H1 (cell line): ENCODE data around the gene PTPN18. TPM values are rescaled to one million over a fixed set of nuclear protein-coding genes. Genes with fewer than 3 reads are reported as not detected.

Experiments
- CTCF ChIA-PET: fragments of 300-600 bp; sonication (Branson Sonifier 250); formaldehyde crosslinking; loops from one replicate; lab custom pipeline; 2021; ENCODE audit not compliant: partially characterized antibody; lab: Charles Lee
- POLR2A ChIA-PET: fragments of 300-600 bp; sonication (Branson Sonifier 250); formaldehyde crosslinking; loops from one replicate; lab custom pipeline; 2021; ENCODE audit warnings: inconsistent platforms; ENCODE audit not compliant: partially characterized antibody; lab: Charles Lee
- DNase-seq, 2 experiments: peaks; one replicate each; pipeline versions ENCODE4 v3.0.0 to v3.0.0-alpha.2; 2010 to 2022; ENCODE audit warnings: low spot score in 2 of 2, low read depth in 1 of 2, mixed read lengths in 1 of 2
- FAIRE-seq: peaks from 2 replicates; lab custom pipeline; 2011; peaks lifted over from hg19 to GRCh38; lab: Jason Lieb, UNC
- H2AFZ ChIP-seq: 2 replicates; pipeline ENCODE4 v1.8.1; 2012; ENCODE audit warnings: low read length, inconsistent platforms
- H2AK5ac ChIP-seq: 2 replicates; pipeline ENCODE4 v1.6.1; 2013; ENCODE audit warnings: low read depth, low read length
- H2BK120ac ChIP-seq: replicated peaks from 2 replicates; pipeline ENCODE3; 2013; ENCODE audit warnings: low read depth, low read length, inconsistent platforms
- H2BK12ac ChIP-seq: 2 replicates; pipeline ENCODE4 v1.6.1; 2013; ENCODE audit warnings: low read depth, low read length
- H2BK15ac ChIP-seq: 2 replicates; pipeline ENCODE4 v1.6.1; 2013; ENCODE audit warnings: low read length
- H2BK20ac ChIP-seq: 2 replicates; pipeline ENCODE4 v1.6.1; 2013; ENCODE audit warnings: low read length
- H2BK5ac ChIP-seq: 2 replicates; pipeline ENCODE4 v1.6.1; 2013; ENCODE audit warnings: low read depth, low read length
- H3K14ac ChIP-seq: 2 replicates; pipeline ENCODE4 v1.6.1; 2013; ENCODE audit warnings: inconsistent platforms; ENCODE audit not compliant: insufficient read length
- H3K18ac ChIP-seq: 2 replicates; pipeline ENCODE4 v1.6.1; 2013; ENCODE audit warnings: low read length; ENCODE audit errors: extremely low read depth
- H3K23ac ChIP-seq: 2 replicates; pipeline ENCODE4 v1.6.1; 2013; ENCODE audit warnings: inconsistent platforms; ENCODE audit not compliant: insufficient read length
- H3K23me2 ChIP-seq: 2 replicates; pipeline ENCODE4 v1.6.1; 2013; ENCODE audit warnings: low read depth, low read length
- H3K27ac ChIP-seq: 2 replicates; pipeline ENCODE4 v1.6.1; 2011; ENCODE audit warnings: low read depth, low read length, inconsistent platforms
- H3K27me3 ChIP-seq, 4 experiments: replicated peaks in 1 of 4; 1 replicate in 1 of 4; 2 replicates in 3 of 4; pipeline versions ENCODE4 v1.6.1 to v1.8.1; 2011 to 2013; ENCODE audit warnings: low read length in 3 of 4, mild to moderate bottlenecking in 3 of 4, inconsistent platforms in 2 of 4, mixed read lengths in 2 of 4, moderate library complexity in 1 of 4; ENCODE audit not compliant: control insufficient read depth in 3 of 4, insufficient read depth in 3 of 4; ENCODE audit errors: extremely low read depth in 1 of 4
- H3K36me3 ChIP-seq, 4 experiments: 2 replicates each; pipeline versions ENCODE4 v1.6.1 to v1.8.1; 2011 to 2013; ENCODE audit warnings: mild to moderate bottlenecking in 4 of 4, low read length in 3 of 4, moderate library complexity in 2 of 4, control low read depth in 1 of 4, inconsistent platforms in 1 of 4; ENCODE audit not compliant: insufficient read depth in 4 of 4, control insufficient read depth in 2 of 4
- H3K4ac ChIP-seq: replicated peaks from 2 replicates; pipeline ENCODE3; 2013; ENCODE audit warnings: low read length, low read depth, mixed read lengths, inconsistent platforms; ENCODE audit not compliant: insufficient read length
- H3K4me1 ChIP-seq, 4 experiments: replicated peaks in 1 of 4; 1 replicate in 1 of 4; 2 replicates in 3 of 4; pipeline versions ENCODE4 v1.6.1 to v1.8.1; 2011 to 2013; ENCODE audit warnings: low read length in 3 of 4, inconsistent platforms in 2 of 4, mixed read lengths in 1 of 4; ENCODE audit not compliant: insufficient read depth in 4 of 4, control insufficient read depth in 3 of 4
- H3K4me2 ChIP-seq, 2 experiments: 2 replicates each; pipeline versions ENCODE4 v1.6.1 to v1.8.1; 2011 to 2013; ENCODE audit warnings: low read depth in 2 of 2, low read length in 2 of 2, control low read depth in 1 of 2, inconsistent platforms in 1 of 2, mild to moderate bottlenecking in 1 of 2; ENCODE audit not compliant: insufficient read depth in 1 of 2
- H3K4me3 ChIP-seq, 4 experiments: fragments of 200-600, 300-600 bp in 1 of 4; sonication (generic), shearing (Covaris generic), sonication (Bioruptor Twin) in 1 of 4; 2 replicates each; pipeline versions ENCODE4 v1.5.1 to v1.8.1; 2011 to 2016; ENCODE audit warnings: low read length in 4 of 4, low read depth in 3 of 4, control low read depth in 2 of 4, inconsistent platforms in 2 of 4, mild to moderate bottlenecking in 2 of 4, mixed read lengths in 1 of 4, moderate library complexity in 1 of 4; ENCODE audit not compliant: insufficient read depth in 2 of 4; ENCODE audit errors: extremely low read depth in 1 of 4
- H3K56ac ChIP-seq: replicated peaks from 2 replicates; pipeline ENCODE3; 2013; ENCODE audit warnings: low read depth, mild to moderate bottlenecking, mixed read lengths, low read length, inconsistent platforms; ENCODE audit not compliant: insufficient read length
- H3K79me1 ChIP-seq: 2 replicates; pipeline ENCODE4 v1.6.1; 2013; ENCODE audit warnings: low read depth, low read length, control low read depth
- H3K79me2 ChIP-seq, 2 experiments: 2 replicates each; pipeline versions ENCODE4 v1.6.1 to v1.8.1; 2012 to 2013; ENCODE audit warnings: low read length in 2 of 2, mild to moderate bottlenecking in 2 of 2, inconsistent platforms in 1 of 2; ENCODE audit not compliant: insufficient read depth in 2 of 2, control insufficient read depth in 1 of 2
- H3K9ac ChIP-seq, 4 experiments: replicated peaks in 1 of 4; 1 replicate in 1 of 4; 2 replicates in 3 of 4; pipeline versions ENCODE4 v1.6.1 to v1.8.1; 2011 to 2013; ENCODE audit warnings: low read depth in 3 of 4, low read length in 3 of 4, control low read depth in 2 of 4, mild to moderate bottlenecking in 2 of 4, moderate library complexity in 2 of 4, inconsistent platforms in 1 of 4; ENCODE audit errors: extremely low read depth in 1 of 4
- H3K9me3 ChIP-seq, 2 experiments: 2 replicates each; pipeline versions ENCODE4 v1.6.1 to v1.8.1; 2012 to 2013; ENCODE audit warnings: mild to moderate bottlenecking in 2 of 2, moderate library complexity in 2 of 2, control low read depth in 1 of 2, inconsistent platforms in 1 of 2, low read depth in 1 of 2, low read length in 1 of 2, mixed read lengths in 1 of 2; ENCODE audit not compliant: insufficient read depth in 2 of 2
- H4K20me1 ChIP-seq, 2 experiments: replicated peaks in 1 of 2; 2 replicates each; pipeline versions ENCODE3 to v1.8.1; 2011 to 2013; ENCODE audit warnings: inconsistent platforms in 2 of 2, low read length in 2 of 2, mild to moderate bottlenecking in 1 of 2; ENCODE audit not compliant: insufficient read depth in 2 of 2, control insufficient read depth in 1 of 2
- H4K5ac ChIP-seq: 2 replicates; pipeline ENCODE4 v1.6.1; 2013; ENCODE audit warnings: low read length, low read depth, mixed read lengths, inconsistent platforms; ENCODE audit not compliant: insufficient read length
- H4K8ac ChIP-seq: 2 replicates; pipeline ENCODE4 v1.8.0; 2013; ENCODE audit warnings: mild to moderate bottlenecking, moderate library complexity, low read length, inconsistent platforms; ENCODE audit not compliant: insufficient read depth; ENCODE audit errors: extremely low read depth
- H4K91ac ChIP-seq: replicated peaks from 2 replicates; pipeline ENCODE3; 2013; ENCODE audit warnings: low read length, mixed read lengths, inconsistent platforms; ENCODE audit not compliant: insufficient read length
- BRCA1 ChIP-seq: IDR thresholded peaks from 2 replicates; pipeline ENCODE4 v1.6.1; 2012; ENCODE audit warnings: low read depth, low read length, improper control_type of control experiment
- CHD1 ChIP-seq: IDR thresholded peaks from 2 replicates; pipeline ENCODE4 v1.6.1; 2012; ENCODE audit warnings: low read depth, low read length, improper control_type of control experiment
- CTBP2 ChIP-seq: IDR thresholded peaks from 2 replicates; pipeline ENCODE4 v1.7.0; 2011; ENCODE audit warnings: borderline replicate concordance, mild to moderate bottlenecking, moderate library complexity, mixed read lengths, low read length; ENCODE audit not compliant: insufficient read depth, insufficient read length
- RFX5 ChIP-seq: IDR thresholded peaks from 2 replicates; pipeline ENCODE4 v1.6.1; 2011; ENCODE audit warnings: low read depth, low read length, improper control_type of control experiment, borderline replicate concordance
- SIRT6 ChIP-seq: IDR thresholded peaks from one replicate; pipeline ENCODE4 v1.7.1; 2012; ENCODE audit warnings: low read length, inconsistent platforms
- SP4 ChIP-seq: IDR thresholded peaks from 2 replicates; pipeline ENCODE4 v1.6.1; 2012; ENCODE audit warnings: low read length, inconsistent platforms
- TCF12 ChIP-seq: IDR thresholded peaks from 2 replicates; pipeline ENCODE4 v1.6.1; 2011; ENCODE audit warnings: low read depth, mild to moderate bottlenecking, low read length
- WGBS, 2 experiments: shearing (Covaris generic) in 1 of 2; methylation state at CpG; one replicate each; pipeline versions ENCODE4 v1.1.6 to v1.1.7; 2013 to 2015; ENCODE audit warnings: low lambda C conversion rate in 2 of 2, mixed read lengths in 2 of 2, inconsistent platforms in 1 of 2, low coverage in 1 of 2, missing lambda C conversion rate in 1 of 2; ENCODE audit not compliant: insufficient replicate concordance in 2 of 2, insufficient coverage in 1 of 2, insufficient read length in 1 of 2; ENCODE audit errors: extremely low coverage in 1 of 2, missing lambda C conversion rate in 1 of 2; 5-methylcytosine and 5-hydroxymethylcytosine counted together
- polyA plus RNA-seq, 7 experiments: library from polyadenylated mRNA; depleted of rRNA in 3 of 7; stranded (reverse) in 5 of 7; unstranded in 2 of 7; fragments of >200 nt in 5 of 7; fragments of 200-250 nt in 2 of 7; gene quantifications; 1 replicate in 5 of 7; 2 replicates in 1 of 7; 4 replicates in 1 of 7; pipeline versions ENCODE4 v1.2.1 to v1.2.3, GENCODE V29; 2011 to 2013; ENCODE audit warnings: missing spikeins in 2 of 7, mixed read lengths in 2 of 7
- total RNA-seq: library from RNA; stranded (reverse); fragmentation: NEBNext Ultra II Directional; extraction: Animal tissue kit (Norgen Biotek cat#: 25700); gene quantifications from 2 replicates; pipeline ENCODE4 v1.2.1, GENCODE V29; 2021
- TF ChIP-seq, protein P1 (sequence below), 3 experiments: IDR thresholded peaks; 1 replicate in 2 of 3; 2 replicates in 1 of 3; pipeline versions ENCODE4 v1.5.1 to v1.6.1; 2011; ENCODE audit warnings: low read length in 3 of 3, mild to moderate bottlenecking in 3 of 3, inconsistent platforms in 2 of 3, low read depth in 1 of 3, moderate library complexity in 1 of 3; ENCODE audit not compliant: insufficient read depth in 1 of 3; ENCODE audit errors: control extremely low read depth in 1 of 3

The PTPN18 gene
- total and polyA plus RNA-seq, 2 of the 8 experiments (the other 6 are each of a cell fraction or from before 2014, with no cell fraction given): 13.2 to 14.7 TPM

DNA sequence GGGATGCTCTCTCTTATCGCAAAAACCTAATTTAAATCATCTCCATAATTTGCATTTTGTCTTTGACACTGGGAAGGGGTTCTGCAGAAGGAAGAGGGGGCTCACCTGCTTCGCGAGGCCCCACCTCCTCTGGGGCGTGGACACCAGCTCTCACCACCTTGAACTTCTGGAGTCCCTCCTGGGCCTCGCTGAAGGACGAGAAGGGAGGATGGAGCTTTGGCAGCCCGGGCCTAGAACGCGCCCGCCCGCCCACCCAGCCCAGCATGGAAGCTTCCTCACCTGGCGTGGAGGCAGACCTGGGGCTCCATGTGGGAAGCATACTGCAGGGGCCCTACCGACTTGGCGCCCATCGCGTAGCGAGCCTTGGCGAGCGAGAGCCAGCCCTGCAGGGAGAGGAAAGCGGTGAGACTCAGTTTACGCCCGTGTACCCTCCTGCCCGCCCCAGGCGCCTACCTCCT is 14.3 kb upstream of the PTPN18 start:
- Histone ChIP-seq H2BK120ac (no peak overlapping the region), H3K23me2 (no peaks in the 10 kb centered on the region), H3K36me3 (peaks cover 13 to 24% (median 23%) of the 10 kb centered on the region in 4 experiments), H4K8ac (no peak overlapping the region), H2BK12ac (no peak overlapping the region), H3K14ac (no peak overlapping the region), H3K4me2 (peak overlapping the region; percentile 62 to 89), H2BK15ac (peak overlapping the region; percentile 72; the same call in 1 of the 2 replicates), H3K4ac (no peak overlapping the region), H4K91ac (peak overlapping the region; percentile 59), H3K27me3 (no peaks in the 10 kb centered on the region), H3K79me1 (peaks cover 9% of the 10 kb centered on the region), H3K9me3 (no peaks in the 10 kb centered on the region), H3K79me2 (peaks cover 0 to 15% of the 10 kb centered on the region in 2 experiments; a peak in 2 of 4 replicates), H3K4me1 (peaks cover 0 to 5% (median 4%) of the 10 kb centered on the region in 4 experiments; a peak in 4 of 7 replicates), H2AK5ac (no peak overlapping the region), H4K20me1 (peaks cover 1 to 13% of the 10 kb centered on the region in 2 experiments), H4K5ac (no peak overlapping the region), H3K4me3 (peak overlapping the region; percentile 77 to 93 (median 84)), H3K18ac (peak overlapping the region; percentile 63; the same call in 1 of the 2 replicates), H3K23ac (no peak overlapping the region), H2BK20ac (no peak overlapping the region), H2AFZ (peak overlapping the region; percentile 91), H3K56ac (no peak overlapping the region), H3K9ac (peak overlapping the region; percentile 67 to 84 (median 78)), H2BK5ac (no peak overlapping the region; the same call in 1 of the 2 replicates), H3K27ac (peak overlapping the region; percentile 43; the same call in 1 of the 2 replicates)
- CTCF ChIA-PET: interaction anchor here (0.6 to 2.5 kb wide), 5 partner anchors 8 to 46 kb away, joined by 3 to 14 read pairs (median 5); no protein-coding TSS in a partner anchor
- DNase-seq (no peak), FAIRE-seq (no peak)
- WGBS, 2 experiments: 3% methylated on average over 8 of the region's 24 CpGs; no CpG with 5 or more reads in 1 of the 2 experiments
- POLR2A ChIA-PET: interaction anchor here (1.1 to 4.2 kb wide), 6 partner anchors 9 to 161 kb away, joined by 4 to 72 read pairs (median 15); partner anchors contain the start of genes PTPN18 and SMPD4
- TF ChIP-seq, protein P1, sequence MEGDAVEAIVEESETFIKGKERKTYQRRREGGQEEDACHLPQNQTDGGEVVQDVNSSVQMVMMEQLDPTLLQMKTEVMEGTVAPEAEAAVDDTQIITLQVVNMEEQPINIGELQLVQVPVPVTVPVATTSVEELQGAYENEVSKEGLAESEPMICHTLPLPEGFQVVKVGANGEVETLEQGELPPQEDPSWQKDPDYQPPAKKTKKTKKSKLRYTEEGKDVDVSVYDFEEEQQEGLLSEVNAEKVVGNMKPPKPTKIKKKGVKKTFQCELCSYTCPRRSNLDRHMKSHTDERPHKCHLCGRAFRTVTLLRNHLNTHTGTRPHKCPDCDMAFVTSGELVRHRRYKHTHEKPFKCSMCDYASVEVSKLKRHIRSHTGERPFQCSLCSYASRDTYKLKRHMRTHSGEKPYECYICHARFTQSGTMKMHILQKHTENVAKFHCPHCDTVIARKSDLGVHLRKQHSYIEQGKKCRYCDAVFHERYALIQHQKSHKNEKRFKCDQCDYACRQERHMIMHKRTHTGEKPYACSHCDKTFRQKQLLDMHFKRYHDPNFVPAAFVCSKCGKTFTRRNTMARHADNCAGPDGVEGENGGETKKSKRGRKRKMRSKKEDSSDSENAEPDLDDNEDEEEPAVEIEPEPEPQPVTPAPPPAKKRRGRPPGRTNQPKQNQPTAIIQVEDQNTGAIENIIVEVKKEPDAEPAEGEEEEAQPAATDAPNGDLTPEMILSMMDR (IDR thresholded peaks at IDR 0.05; ENCODE audit: control extremely low read depth in 1 of 3, insufficient read depth in 1 of 3, low read depth in 1 of 3, low read length in 3 of 3): no peak
- TF ChIP-seq CTBP2: no peak
- no peak for TF ChIP-seq BRCA1
- no peak for TF ChIP-seq RFX5
- no peak for TF ChIP-seq SIRT6
- no peak for TF ChIP-seq TCF12
- no peak for TF ChIP-seq CHD1
- no peak for TF ChIP-seq SP4
